MM.1S (cell line): Measurements from ENCODE around the gene SEPSECS.

Source experiments
- CTCF ChIP-seq: fragments of 300-600 bp; sonication (generic); IDR thresholded peaks from 2 replicates; pipeline ENCODE4 v1.5.1; 2016; ENCODE audit warnings: antibody characterized with exemption, low read length, mixed read lengths
- EZH2 ChIP-seq: fragments of 300-600 bp; sonication (generic); optimal IDR thresholded peaks from 2 replicates; pipeline ENCODE3; 2017; ENCODE audit warnings: low read depth, mild to moderate bottlenecking, antibody characterized with exemption, low read length, mixed read lengths
- EZH2phosphoT487 ChIP-seq: fragments of 300-600 bp; sonication (generic); IDR thresholded peaks from 2 replicates; pipeline ENCODE4 v1.6.1; 2018; ENCODE audit warnings: antibody characterized with exemption, low read length

- no peak for TF ChIP-seq CTCF
- no peak for TF ChIP-seq EZH2
- no peak for TF ChIP-seq EZH2phosphoT487
Measured at GRCh38 chr4:25103418-25103817, 56.8 kb downstream of the SEPSECS start.
